ENCODE measurements around the gene MNS1.
"Not testable (repeated sequence)": the region's sequence is repeated elsewhere in the genome, so short reads cannot be mapped to it uniquely, and the experiment has no call there.

MNS1 gene

DNA sequence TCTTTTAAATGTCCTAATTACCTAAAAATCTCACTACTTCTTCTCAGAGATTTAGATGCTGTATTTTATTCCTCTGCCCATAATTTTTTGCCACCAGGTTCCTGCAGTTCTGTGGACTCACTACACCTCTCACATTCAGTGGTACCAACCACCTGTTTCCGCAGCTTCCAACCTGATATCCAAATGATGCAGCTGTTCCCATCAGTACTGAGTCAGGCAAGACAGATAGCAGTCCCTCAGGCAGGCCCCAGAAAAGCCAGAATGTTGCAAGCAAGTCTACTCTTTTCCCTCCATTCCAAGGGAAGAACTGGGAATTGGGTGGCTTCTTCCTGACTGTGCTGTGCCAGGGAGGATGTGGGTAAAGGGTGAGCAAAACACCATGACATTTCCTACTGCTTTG, 39.0 kb downstream of the MNS1 start:
- Histone ChIP-seq H2BK5ac (ENCODE audit: low read depth, low read length, poor library complexity) (no peak overlapping the region), H4K12ac (ENCODE audit: low read depth, low read length) (no peak overlapping the region), H3K4me1 (ENCODE audit: control insufficient read depth in 1 of 2, insufficient read depth in 2 of 2, low read length in 2 of 2) (no peaks in the 10 kb centered on the region), H3K14ac (ENCODE audit: low read length) (no peak overlapping the region), H3K27ac (ENCODE audit: low read depth, low read length) (no peak overlapping the region), H2AFZ (ENCODE audit: insufficient read depth, low read length, poor library complexity) (no peak overlapping the region), H3K79me2 (ENCODE audit: control insufficient read depth, insufficient read depth, low read length, poor library complexity) (no peaks in the 10 kb centered on the region), H2BK120ac (ENCODE audit: insufficient read depth, low read length, poor library complexity) (no peak overlapping the region), H4K8ac (ENCODE audit: low read depth, low read length) (no peak overlapping the region), H3K4me2 (ENCODE audit: low read length) (no peak overlapping the region), H4K91ac (ENCODE audit: low read depth, low read length) (no peak overlapping the region), H3K18ac (ENCODE audit: low read length) (no peak overlapping the region), H3K9ac (ENCODE audit: low read length) (no peak overlapping the region), H2AK5ac (ENCODE audit: low read length) (no peak overlapping the region), H3K9me3 (ENCODE audit: insufficient read depth, low read depth, low read length) (no peaks in the 10 kb centered on the region), H3K27me3 (ENCODE audit: insufficient read depth, low read length) (no peaks in the 10 kb centered on the region), H3K4ac (ENCODE audit: low read depth, low read length) (no peak overlapping the region), H3K79me1 (ENCODE audit: low read length) (no peaks in the 10 kb centered on the region), H2BK12ac (ENCODE audit: low read length) (no peak overlapping the region), H3K36me3 (ENCODE audit: control insufficient read depth in 1 of 2, insufficient read depth in 2 of 2, low read length in 2 of 2) (no peaks in the 10 kb centered on the region), H3K4me3 (ENCODE audit: low read depth, low read length) (no peak overlapping the region), H3K23ac (ENCODE audit: low read length) (no peak overlapping the region)
- no CpG with 5 or more reads among the region's 1 CpG for WGBS (ENCODE audit: extremely low coverage, insufficient coverage, insufficient read length)
- no peak for DNase-seq

DNA sequence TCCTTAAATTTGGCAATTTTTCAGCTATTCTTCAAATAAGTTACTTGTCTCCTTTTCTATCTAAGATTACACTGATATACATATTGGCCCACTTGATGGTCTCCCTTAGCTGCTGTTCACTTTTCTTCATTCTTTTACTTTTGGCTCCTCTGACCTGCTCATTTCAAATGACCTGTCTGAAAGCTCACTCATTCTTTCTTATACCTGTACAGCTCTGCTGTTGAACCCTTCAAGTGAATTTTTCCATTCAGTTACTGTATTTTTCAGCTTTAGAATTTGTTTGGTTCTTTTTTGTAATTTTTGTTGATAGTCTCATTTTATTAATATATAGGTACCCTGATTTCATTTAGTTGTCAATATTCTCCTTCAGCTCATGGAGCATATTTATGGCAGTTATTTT, 39.7 kb downstream of the MNS1 start:
- no peak overlapping the region for H2BK12ac ChIP-seq (ENCODE audit: low read length)
- H2AFZ ChIP-seq (ENCODE audit: insufficient read depth, low read length, poor library complexity): no peak overlapping the region
- no peak overlapping the region for H2BK120ac ChIP-seq (ENCODE audit: insufficient read depth, low read length, poor library complexity)
- no peaks in the 10 kb centered on the region for H3K79me2 ChIP-seq (ENCODE audit: control insufficient read depth, insufficient read depth, low read length, poor library complexity)
- no peak overlapping the region for H3K4ac ChIP-seq (ENCODE audit: low read depth, low read length)
- H3K4me3 ChIP-seq (ENCODE audit: low read depth, low read length): no peak overlapping the region
- H4K91ac ChIP-seq (ENCODE audit: low read depth, low read length): no peak overlapping the region
- H2BK5ac ChIP-seq (ENCODE audit: low read depth, low read length, poor library complexity): no peak overlapping the region
- no peak overlapping the region for H3K4me2 ChIP-seq (ENCODE audit: low read length)
- no peak overlapping the region for H4K12ac ChIP-seq (ENCODE audit: low read depth, low read length)
- no peak overlapping the region for H2AK5ac ChIP-seq (ENCODE audit: low read length)
- no peak overlapping the region for H3K18ac ChIP-seq (ENCODE audit: low read length)
- no peaks in the 10 kb centered on the region for H3K36me3 ChIP-seq (ENCODE audit: control insufficient read depth in 1 of 2, insufficient read depth in 2 of 2, low read length in 2 of 2)
- no peak overlapping the region for H4K8ac ChIP-seq (ENCODE audit: low read depth, low read length)
- no peak for DNase-seq
- no peaks in the 10 kb centered on the region for H3K27me3 ChIP-seq (ENCODE audit: insufficient read depth, low read length)
- no peaks in the 10 kb centered on the region for H3K79me1 ChIP-seq (ENCODE audit: low read length)
- no peaks in the 10 kb centered on the region for H3K4me1 ChIP-seq (ENCODE audit: control insufficient read depth in 1 of 2, insufficient read depth in 2 of 2, low read length in 2 of 2)
- H3K9ac ChIP-seq (ENCODE audit: low read length): no peak overlapping the region
- H3K9me3 ChIP-seq (ENCODE audit: insufficient read depth, low read depth, low read length): no peaks in the 10 kb centered on the region
- no peak overlapping the region for H3K23ac ChIP-seq (ENCODE audit: low read length)
- H3K27ac ChIP-seq (ENCODE audit: low read depth, low read length): no peak overlapping the region
- H3K14ac ChIP-seq (ENCODE audit: low read length): no peak overlapping the region

DNA sequence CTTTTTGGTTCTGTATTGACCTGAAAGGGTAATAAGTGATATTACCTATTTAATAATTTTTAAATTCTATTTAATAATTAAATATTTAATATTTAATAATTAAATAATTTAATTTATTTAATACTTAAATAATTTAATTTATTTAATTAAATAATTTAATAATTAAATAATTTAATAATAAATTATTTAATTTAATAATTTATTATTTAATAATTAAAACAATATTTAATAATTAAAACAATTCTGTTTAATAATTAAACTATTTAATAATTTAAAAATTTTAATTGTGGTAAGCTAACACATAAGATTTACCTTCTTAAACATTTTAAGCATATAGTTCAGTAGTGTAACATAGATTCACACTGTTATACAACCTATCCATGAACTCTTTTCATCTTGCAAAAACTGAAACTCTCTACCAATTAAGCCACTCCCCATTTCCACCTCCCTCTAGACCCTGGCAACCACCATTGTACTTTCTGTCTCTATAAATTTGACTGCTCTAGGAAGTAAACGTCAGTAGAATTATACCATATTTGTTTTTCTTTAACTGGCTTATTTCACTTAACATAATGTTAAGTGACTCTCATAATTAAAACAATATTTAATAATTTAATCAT, 51.7 kb downstream of the MNS1 start:
- H3K18ac ChIP-seq (ENCODE audit: low read length); H2AK5ac ChIP-seq (ENCODE audit: low read length); H3K4ac ChIP-seq (ENCODE audit: low read depth, low read length); H3K79me1 ChIP-seq (ENCODE audit: low read length); H3K4me2 ChIP-seq (ENCODE audit: low read length); H2BK12ac ChIP-seq (ENCODE audit: low read length); H4K12ac ChIP-seq (ENCODE audit: low read depth, low read length); H3K4me1 ChIP-seq (ENCODE audit: control insufficient read depth in 1 of 2, insufficient read depth in 2 of 2, low read length in 2 of 2); H3K27me3 ChIP-seq (ENCODE audit: insufficient read depth, low read length); H3K23ac ChIP-seq (ENCODE audit: low read length); H3K4me3 ChIP-seq (ENCODE audit: low read depth, low read length); H2AFZ ChIP-seq (ENCODE audit: insufficient read depth, low read length, poor library complexity); H2BK120ac ChIP-seq (ENCODE audit: insufficient read depth, low read length, poor library complexity); H3K9ac ChIP-seq (ENCODE audit: low read length); H4K8ac ChIP-seq (ENCODE audit: low read depth, low read length); H3K79me2 ChIP-seq (ENCODE audit: control insufficient read depth, insufficient read depth, low read length, poor library complexity); DNase-seq; H3K27ac ChIP-seq (ENCODE audit: low read depth, low read length); H4K91ac ChIP-seq (ENCODE audit: low read depth, low read length); H2BK5ac ChIP-seq (ENCODE audit: low read depth, low read length, poor library complexity); H3K36me3 ChIP-seq (ENCODE audit: control insufficient read depth in 1 of 2, insufficient read depth in 2 of 2, low read length in 2 of 2); H3K14ac ChIP-seq (ENCODE audit: low read length); H3K9me3 ChIP-seq (ENCODE audit: insufficient read depth, low read depth, low read length): not testable (repeated sequence)
- WGBS (ENCODE audit: extremely low coverage, insufficient coverage, insufficient read length): no CpG with 5 or more reads among the region's 1 CpG

DNA sequence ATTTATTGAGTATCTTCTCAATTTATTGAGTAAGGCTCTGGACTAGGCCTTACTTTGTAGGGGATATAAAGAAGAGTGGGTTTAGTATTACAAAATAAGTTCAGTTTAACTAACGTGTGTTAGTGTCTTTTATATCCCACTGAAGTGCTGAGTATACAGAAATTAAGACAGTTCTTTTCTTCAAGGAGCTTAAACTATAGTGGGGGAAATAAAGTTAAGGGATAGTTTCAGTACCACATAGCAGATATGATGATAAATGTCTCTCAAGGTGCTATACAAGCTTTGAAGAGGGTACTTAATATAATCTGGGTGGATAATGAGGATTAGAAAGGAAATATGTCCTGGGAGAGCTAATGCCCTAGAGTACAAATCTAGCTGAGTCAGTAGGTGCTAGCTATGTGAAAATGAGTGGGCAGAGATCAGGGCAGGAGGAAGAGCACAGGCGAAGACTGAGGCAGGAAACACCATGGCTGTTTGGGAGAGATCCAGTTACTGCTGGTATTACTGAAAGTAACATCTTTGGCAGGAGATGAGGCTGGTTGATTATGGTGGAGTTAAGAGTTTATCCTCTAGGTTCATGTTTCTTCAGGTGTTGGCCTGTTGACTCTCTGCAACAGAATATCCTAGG, 53.7 kb downstream of the MNS1 start:
- no peak overlapping the region for H4K8ac ChIP-seq (ENCODE audit: low read depth, low read length)
- no peak overlapping the region for H3K14ac ChIP-seq (ENCODE audit: low read length)
- H2AFZ ChIP-seq (ENCODE audit: insufficient read depth, low read length, poor library complexity): no peak overlapping the region
- H3K9ac ChIP-seq (ENCODE audit: low read length): no peak overlapping the region
- no peak overlapping the region for H4K12ac ChIP-seq (ENCODE audit: low read depth, low read length)
- H3K18ac ChIP-seq (ENCODE audit: low read length): no peak overlapping the region
- H3K23ac ChIP-seq (ENCODE audit: low read length): no peak overlapping the region
- H3K4me3 ChIP-seq (ENCODE audit: low read depth, low read length): no peak overlapping the region
- no peaks in the 10 kb centered on the region for H3K4me1 ChIP-seq (ENCODE audit: control insufficient read depth in 1 of 2, insufficient read depth in 2 of 2, low read length in 2 of 2)
- no peak overlapping the region for H4K91ac ChIP-seq (ENCODE audit: low read depth, low read length)
- no peak overlapping the region for H2BK5ac ChIP-seq (ENCODE audit: low read depth, low read length, poor library complexity)
- no peak overlapping the region for H2AK5ac ChIP-seq (ENCODE audit: low read length)
- H2BK120ac ChIP-seq (ENCODE audit: insufficient read depth, low read length, poor library complexity): no peak overlapping the region
- no peaks in the 10 kb centered on the region for H3K36me3 ChIP-seq (ENCODE audit: control insufficient read depth in 1 of 2, insufficient read depth in 2 of 2, low read length in 2 of 2)
- H3K9me3 ChIP-seq (ENCODE audit: insufficient read depth, low read depth, low read length): no peaks in the 10 kb centered on the region
- H3K27ac ChIP-seq (ENCODE audit: low read depth, low read length): no peak overlapping the region
- H3K27me3 ChIP-seq (ENCODE audit: insufficient read depth, low read length): no peaks in the 10 kb centered on the region
- H3K4me2 ChIP-seq (ENCODE audit: low read length): no peak overlapping the region
- H3K79me1 ChIP-seq (ENCODE audit: low read length): no peaks in the 10 kb centered on the region
- H2BK12ac ChIP-seq (ENCODE audit: low read length): no peak overlapping the region
- no peak overlapping the region for H3K4ac ChIP-seq (ENCODE audit: low read depth, low read length)
- WGBS (ENCODE audit: extremely low coverage, insufficient coverage, insufficient read length): no CpG with 5 or more reads among the region's 2 CpGs
- DNase-seq: no peak
- H3K79me2 ChIP-seq (ENCODE audit: control insufficient read depth, insufficient read depth, low read length, poor library complexity): no peaks in the 10 kb centered on the region

Measured in trophoblast cell (in vitro differentiated cells and primary cell).